DOHH2 (cell line): ENCODE results near the gene KIFBP.

Experiments
- H3F3A ChIP-seq: fragments of 200-600 bp; sonication (generic), shearing (Covaris generic); 2 replicates; pipeline ENCODE4 v1.6.0; 2016; ENCODE audit warnings: antibody characterized with exemption, mild to moderate bottlenecking; ENCODE audit not compliant: control insufficient read depth, insufficient read depth
- H3K27ac ChIP-seq: fragments of 200-600 bp; sonication (generic); 2 replicates; pipeline ENCODE4 v1.5.1; 2014; ENCODE audit warnings: low read depth, mild to moderate bottlenecking, low read length, moderate library complexity
- H3K27me3 ChIP-seq: fragments of 200-600 bp; sonication (generic); 2 replicates; pipeline ENCODE4 v1.6.1; 2014; ENCODE audit warnings: mild to moderate bottlenecking, low read length, mixed read lengths; ENCODE audit not compliant: control insufficient read depth
- H3K36me3 ChIP-seq: fragments of 200-600 bp; sonication (generic); 2 replicates; pipeline ENCODE4 v1.6.1; 2014; ENCODE audit warnings: mild to moderate bottlenecking, low read length, moderate library complexity, mixed read lengths; ENCODE audit not compliant: control insufficient read depth
- H3K4me1 ChIP-seq: fragments of 200-600 bp; sonication (generic); 2 replicates; pipeline ENCODE4 v1.6.1; 2014; ENCODE audit warnings: mild to moderate bottlenecking, low read length, mixed read lengths; ENCODE audit not compliant: control insufficient read depth
- H3K4me2 ChIP-seq: fragments of 200-600 bp; sonication (generic); 2 replicates; pipeline ENCODE4 v1.6.0; 2014; ENCODE audit warnings: mild to moderate bottlenecking, low read length, moderate library complexity
- H3K4me3 ChIP-seq: fragments of 200-600 bp; sonication (generic); 2 replicates; pipeline ENCODE4 v1.5.1; 2014; ENCODE audit warnings: mild to moderate bottlenecking, low read length, mixed read lengths
- H3K79me2 ChIP-seq: fragments of 200-600 bp; sonication (generic); 2 replicates; pipeline ENCODE4 v1.6.1; 2014; ENCODE audit warnings: mild to moderate bottlenecking, low read length, mixed read lengths; ENCODE audit not compliant: control insufficient read depth
- H3K9me2 ChIP-seq: fragments of 200-600 bp; sonication (generic); replicated peaks from 2 replicates; pipeline ENCODE4 v1.6.1; 2014; ENCODE audit warnings: mild to moderate bottlenecking, low read length, mixed read lengths; ENCODE audit not compliant: control insufficient read depth
- H3K9me3 ChIP-seq: fragments of 200-600 bp; sonication (generic); 2 replicates; pipeline ENCODE4 v1.6.1; 2014; ENCODE audit warnings: antibody characterized with exemption, low read length, mixed read lengths; ENCODE audit not compliant: control insufficient read depth, insufficient read depth
- H4K20me1 ChIP-seq: fragments of 200-600 bp; sonication (generic); 2 replicates; pipeline ENCODE4 v1.6.0; 2014; ENCODE audit warnings: low read depth, mild to moderate bottlenecking, antibody characterized with exemption, low read length, moderate library complexity; ENCODE audit not compliant: control insufficient read depth, insufficient read depth
- CTCF ChIP-seq: fragments of 200-600 bp; sonication (generic); IDR thresholded peaks from one replicate; pipeline ENCODE4 v1.5.1; 2014; ENCODE audit warnings: antibody characterized with exemption, mild to moderate bottlenecking, low read depth, low read length; ENCODE audit not compliant: poor library complexity, severe bottlenecking
- EZH2phosphoT487 ChIP-seq: fragments of 200-600 bp; sonication (generic); IDR thresholded peaks from 2 replicates; pipeline ENCODE4 v1.6.1; 2017; ENCODE audit warnings: borderline replicate concordance, mild to moderate bottlenecking, antibody characterized with exemption, low read length, moderate library complexity, mixed read lengths

Gene KIFBP

GRCh38 chr10:69045441-69046300, 57.1 kb downstream of the KIFBP start:
- Histone ChIP-seq H4K20me1 (no peaks in the 10 kb centered on the region), H3K4me1 (peaks cover 15% of the 10 kb centered on the region), H3K9me3 (no peaks in the 10 kb centered on the region), H3K79me2 (no peaks in the 10 kb centered on the region), H3K4me3 (no peak overlapping the region), H3F3A (no peaks in the 10 kb centered on the region), H3K4me2 (no peak overlapping the region), H3K36me3 (no peaks in the 10 kb centered on the region), H3K27me3 (no peaks in the 10 kb centered on the region), H3K27ac (no peak overlapping the region), H3K9me2 (no peaks in the 10 kb centered on the region)
- no peak for TF ChIP-seq EZH2phosphoT487
- no peak for TF ChIP-seq CTCF

- Histone ChIP-seq H3F3A (no peaks in the 10 kb centered on the region), H3K4me2 (no peak overlapping the region), H4K20me1 (no peaks in the 10 kb centered on the region), H3K9me3 (no peaks in the 10 kb centered on the region), H3K4me3 (no peak overlapping the region), H3K79me2 (no peaks in the 10 kb centered on the region), H3K4me1 (peaks cover 15% of the 10 kb centered on the region), H3K27ac (no peak overlapping the region), H3K27me3 (peaks cover 8% of the 10 kb centered on the region; the same call in 1 of the 2 replicates), H3K9me2 (no peaks in the 10 kb centered on the region), H3K36me3 (no peaks in the 10 kb centered on the region)
- TF ChIP-seq CTCF (no peak), EZH2phosphoT487 (no peak)
These were observed 58.7 kb downstream of the KIFBP start for GRCh38 chr10:69047111-69047832.

- Histone ChIP-seq H3K4me1 (peaks cover 15% of the 10 kb centered on the region), H3K4me2 (no peak overlapping the region), H4K20me1 (no peaks in the 10 kb centered on the region), H3K36me3 (no peaks in the 10 kb centered on the region), H3K27ac (no peak overlapping the region), H3K9me2 (no peaks in the 10 kb centered on the region; the same call in 1 of the 2 replicates), H3K79me2 (no peaks in the 10 kb centered on the region), H3K9me3 (no peaks in the 10 kb centered on the region), H3F3A (no peaks in the 10 kb centered on the region), H3K4me3 (no peak overlapping the region), H3K27me3 (peaks cover 10% of the 10 kb centered on the region)
- TF ChIP-seq EZH2phosphoT487, result no peak
- no peak for TF ChIP-seq CTCF
These were observed 59.5 kb downstream of the KIFBP start for GRCh38 chr10:69048103-69048502.
